Effector CD4-positive, alpha-beta T cell (primary cell): ENCODE measurements around the gene CCDC159.

Experiments used
- DNase-seq: peaks from one replicate; pipeline ENCODE4 v3.0.0-alpha.2; 2020

Gene CCDC159

GRCh38 chr19:11399667-11400066 lies 53.3 kb downstream of the CCDC159 start:
- no peak for DNase-seq

DNA sequence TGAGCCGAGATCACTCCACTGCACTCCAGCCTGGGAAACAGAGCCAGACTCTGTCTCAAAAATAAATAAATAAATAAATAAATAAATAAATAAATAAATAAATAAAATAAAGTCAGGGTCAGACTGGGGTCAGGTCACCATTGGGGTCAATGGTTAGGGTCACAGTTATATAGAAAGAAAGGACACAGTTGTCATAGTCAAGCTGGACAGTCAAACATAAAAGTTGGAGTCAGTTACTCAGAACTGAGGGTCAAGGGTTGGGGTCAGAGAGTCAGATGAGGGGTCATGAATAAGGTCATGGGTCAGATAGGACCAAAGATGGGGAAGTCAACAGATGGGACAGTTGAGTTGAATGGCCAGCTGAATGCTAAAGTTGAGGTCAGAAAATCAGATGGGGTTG lies 54.5 kb downstream of the CCDC159 start:
- DNase-seq, result no peak

- DNase-seq, result no peak
Observed at GRCh38 chr19:11401808-11402543, 55.7 kb downstream of the CCDC159 start.
